CD4-positive, alpha-beta memory T cell (primary cell): ENCODE data around the gene UBAP2. TPM values are rescaled to one million over a fixed set of nuclear protein-coding genes. Genes with fewer than 3 reads are reported as not detected.

ENCODE experiments used
- CTCF ChIA-PET: fragments of 350-600 bp; sonication (Branson Sonifier 250); formaldehyde crosslinking; loops from one replicate; lab custom pipeline; 2021; ENCODE audit warnings: inconsistent platforms; ENCODE audit not compliant: partially characterized antibody; lab: Charles Lee
- POLR2A ChIA-PET: fragments of 350-600 bp; sonication (Branson Sonifier 250); formaldehyde crosslinking; loops from one replicate; lab custom pipeline; 2021; ENCODE audit not compliant: partially characterized antibody; lab: Charles Lee
- DNase-seq, 5 donors: peaks; one replicate each; pipeline versions ENCODE4 v3.0.0 to v3.0.0-alpha.2; 2020 to 2022; ENCODE audit warnings: mixed read lengths in 1 of 5
- H3K27ac ChIP-seq: one replicate; pipeline ENCODE4 v1.7.0; 2013; ENCODE audit warnings: low read depth, low read length
- H3K27me3 ChIP-seq: 2 replicates; pipeline ENCODE4 v1.7.0; 2013; ENCODE audit warnings: mild to moderate bottlenecking, low read length, moderate library complexity; ENCODE audit not compliant: insufficient read depth
- H3K36me3 ChIP-seq: 2 replicates; pipeline ENCODE4 v1.7.0; 2013; ENCODE audit warnings: mild to moderate bottlenecking, low read length, moderate library complexity; ENCODE audit not compliant: insufficient read depth
- H3K4me1 ChIP-seq: 2 replicates; pipeline ENCODE4 v1.7.0; 2013; ENCODE audit warnings: mild to moderate bottlenecking, low read length, moderate library complexity; ENCODE audit not compliant: insufficient read depth
- H3K4me3 ChIP-seq, 2 donors: one replicate each; pipeline ENCODE4 v1.7.0; 2013; ENCODE audit warnings: low read length in 2 of 2, mild to moderate bottlenecking in 1 of 2
- H3K9me3 ChIP-seq, 2 donors: one replicate each; pipeline ENCODE4 v1.7.0; 2013; ENCODE audit warnings: low read length in 2 of 2, control low read depth in 1 of 2; ENCODE audit not compliant: control insufficient read depth in 1 of 2
- H3K27ac Mint-ChIP-seq, 7 donors: one replicate each; pipeline ENCODE4 v1.8.0; 2020 to 2021; ENCODE audit warnings: mixed read lengths in 7 of 7, mild to moderate bottlenecking in 6 of 7, inconsistent platforms in 3 of 7, moderate library complexity in 3 of 7
- H3K27me3 Mint-ChIP-seq, 2 donors: one replicate each; pipeline ENCODE4 v1.8.0; 2020 to 2021; ENCODE audit warnings: mixed read lengths in 2 of 2
- H3K36me3 Mint-ChIP-seq, 2 donors: one replicate each; pipeline ENCODE4 v1.8.0; 2020 to 2021; ENCODE audit warnings: mixed read lengths in 2 of 2, inconsistent platforms in 1 of 2, mild to moderate bottlenecking in 1 of 2
- H3K4me1 Mint-ChIP-seq, 4 donors: one replicate each; pipeline ENCODE4 v1.8.0; 2020 to 2021; ENCODE audit warnings: mixed read lengths in 4 of 4, mild to moderate bottlenecking in 1 of 4
- H3K4me3 Mint-ChIP-seq, 8 donors: one replicate each; pipeline ENCODE4 v1.8.0; 2020 to 2021; ENCODE audit warnings: mixed read lengths in 8 of 8, mild to moderate bottlenecking in 7 of 8, moderate library complexity in 6 of 8, inconsistent platforms in 3 of 8
- H3K9me3 Mint-ChIP-seq, 8 donors: one replicate each; pipeline ENCODE4 v1.8.0; 2020 to 2021; ENCODE audit warnings: mixed read lengths in 8 of 8, mild to moderate bottlenecking in 5 of 8, inconsistent platforms in 3 of 8, moderate library complexity in 1 of 8
- intact Hi-C: fragments of 100-400 bp; cut with micrococcal nuclease; formaldehyde crosslinking; loops from one replicate; pipeline ENCODE4 v1.15.1; 2023
- polyA plus RNA-seq, 2 donors: library from polyadenylated mRNA; unstranded; fragments of 300-500 nt; fragmentation: Illumina TruSeq; gene quantifications; one replicate each; pipeline ENCODE4 v1.2.3, GENCODE V29; 2021
- total RNA-seq, 2 experiments: library from RNA; stranded (reverse); gene quantifications; one replicate each; pipeline ENCODE4 v1.2.3, GENCODE V29; 2021

UBAP2 gene
- total and polyA plus RNA-seq, 4 experiments from 2014 or later: 5.1 to 36.8 (median 24.8) TPM

DNA sequence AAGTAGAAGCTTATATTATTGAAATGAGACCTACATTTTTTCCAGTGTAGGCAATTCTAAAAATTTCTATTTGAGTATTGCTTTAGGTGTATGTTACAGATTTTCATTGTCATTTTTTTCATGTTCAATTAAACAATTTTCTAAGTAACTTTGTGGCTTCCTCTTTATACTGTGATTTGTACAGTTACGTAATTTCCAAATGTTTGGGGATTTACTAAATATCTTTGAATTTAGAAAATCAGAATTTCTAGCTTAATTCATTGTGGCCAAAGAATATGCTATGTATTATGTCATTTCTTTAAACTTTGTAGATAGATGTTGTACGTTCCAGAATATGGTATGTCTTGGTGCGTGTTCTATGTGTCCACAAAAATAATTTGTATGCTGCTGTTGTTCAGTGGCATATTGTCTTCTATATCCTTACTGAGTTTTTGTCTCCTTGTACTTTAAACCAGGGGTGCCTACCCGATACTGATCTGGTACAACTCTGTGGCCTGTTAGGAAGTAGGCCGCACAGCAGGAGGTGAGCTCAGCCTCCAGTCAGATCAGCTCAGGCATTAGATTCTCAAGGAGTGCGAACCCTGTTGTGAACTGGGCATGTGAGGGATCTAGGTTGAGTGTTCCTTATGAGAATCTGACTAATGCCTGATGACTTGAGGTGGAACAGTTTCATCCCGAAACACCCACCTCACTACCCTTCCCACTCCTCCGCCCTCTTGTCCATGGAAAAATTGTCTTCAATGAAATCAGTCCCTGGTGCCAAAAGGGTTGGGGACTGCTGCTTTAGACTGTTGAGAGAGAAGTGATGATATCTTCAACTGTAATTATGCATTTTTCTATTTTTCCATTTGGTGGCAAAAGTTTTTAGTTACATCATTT is 168.2 kb downstream of the UBAP2 start:
- H3K27ac ChIP-seq: no peak overlapping the region
- ChIA-PET POLR2A (no interaction called here), CTCF (no interaction called here)
- peaks cover 23% of the 10 kb centered on the region for H3K4me1 ChIP-seq
- no peaks in the 10 kb centered on the region for H3K36me3 ChIP-seq
- no peak overlapping the region for H3K4me3 ChIP-seq
- DNase-seq: no peak
- Mint-ChIP-seq H3K27me3 (no peaks in the 10 kb centered on the region), H3K36me3 (peaks cover 0 to 3% of the 10 kb centered on the region in 2 donors), H3K27ac (peak overlapping the region in 6 of 7 donors; percentile 1 to 82 (median 42)), H3K4me1 (peaks cover 35 to 64% (median 45%) of the 10 kb centered on the region in 4 donors), H3K9me3 (no peaks in the 10 kb centered on the region), H3K4me3 (no peak overlapping the region)
- H3K27me3 ChIP-seq: no peaks in the 10 kb centered on the region
- no peaks in the 10 kb centered on the region for H3K9me3 ChIP-seq
- intact Hi-C loops: no loop called here

DNA sequence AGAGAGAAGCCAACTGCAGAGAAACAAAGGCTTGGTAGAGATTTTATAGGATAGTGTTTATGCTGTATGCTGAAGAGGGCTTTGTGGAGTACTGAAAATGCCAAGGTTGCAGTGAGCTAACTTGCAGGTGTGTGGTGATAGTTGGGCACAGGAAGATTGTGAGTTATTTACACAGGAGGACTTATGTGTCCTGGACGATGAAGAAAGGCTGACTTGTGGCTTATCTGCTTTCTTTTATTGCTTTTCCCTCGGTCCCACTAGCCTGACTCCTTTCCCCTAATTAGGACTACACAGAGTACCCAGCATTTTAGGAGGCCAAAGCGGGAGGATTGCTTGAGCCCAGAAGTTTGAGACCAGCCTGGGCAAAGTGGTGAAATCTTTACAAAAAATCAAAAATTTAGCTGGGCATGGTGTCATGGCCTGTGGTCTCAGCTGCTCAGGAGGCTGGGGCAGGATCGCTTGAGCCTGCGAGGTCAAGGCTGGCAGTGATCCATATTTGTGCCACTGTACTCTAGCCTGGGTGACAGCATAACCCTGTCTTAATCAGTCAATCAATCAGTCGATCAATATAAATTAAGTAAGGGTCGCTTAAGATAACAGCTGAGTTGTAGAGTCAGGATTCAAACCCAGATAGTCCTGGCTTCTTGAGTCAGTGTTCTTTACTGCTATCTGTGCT is 169.9 kb downstream of the UBAP2 start:
- no peaks in the 10 kb centered on the region for H3K27me3 ChIP-seq
- H3K4me1 ChIP-seq: peaks cover 11% of the 10 kb centered on the region
- Mint-ChIP-seq H3K4me1 (peaks cover 27 to 51% (median 35%) of the 10 kb centered on the region in 4 donors), H3K27me3 (no peaks in the 10 kb centered on the region), H3K36me3 (peaks cover 0 to 3% of the 10 kb centered on the region in 2 donors), H3K9me3 (no peaks in the 10 kb centered on the region), H3K27ac (peak overlapping the region in 2 of 7 donors; percentile 22 to 43), H3K4me3 (peak overlapping the region in 1 of 8 donors; percentile 34)
- no peak overlapping the region for H3K27ac ChIP-seq
- ChIA-PET POLR2A (no interaction called here), CTCF (interaction anchor here (0.7 kb wide), 1 partner anchor 17 kb away, joined by 3 read pairs; no protein-coding TSS in a partner anchor)
- H3K4me3 ChIP-seq: no peak overlapping the region
- intact Hi-C loops: no loop called here
- H3K9me3 ChIP-seq: no peaks in the 10 kb centered on the region
- no peaks in the 10 kb centered on the region for H3K36me3 ChIP-seq
- no peak for DNase-seq

DNA sequence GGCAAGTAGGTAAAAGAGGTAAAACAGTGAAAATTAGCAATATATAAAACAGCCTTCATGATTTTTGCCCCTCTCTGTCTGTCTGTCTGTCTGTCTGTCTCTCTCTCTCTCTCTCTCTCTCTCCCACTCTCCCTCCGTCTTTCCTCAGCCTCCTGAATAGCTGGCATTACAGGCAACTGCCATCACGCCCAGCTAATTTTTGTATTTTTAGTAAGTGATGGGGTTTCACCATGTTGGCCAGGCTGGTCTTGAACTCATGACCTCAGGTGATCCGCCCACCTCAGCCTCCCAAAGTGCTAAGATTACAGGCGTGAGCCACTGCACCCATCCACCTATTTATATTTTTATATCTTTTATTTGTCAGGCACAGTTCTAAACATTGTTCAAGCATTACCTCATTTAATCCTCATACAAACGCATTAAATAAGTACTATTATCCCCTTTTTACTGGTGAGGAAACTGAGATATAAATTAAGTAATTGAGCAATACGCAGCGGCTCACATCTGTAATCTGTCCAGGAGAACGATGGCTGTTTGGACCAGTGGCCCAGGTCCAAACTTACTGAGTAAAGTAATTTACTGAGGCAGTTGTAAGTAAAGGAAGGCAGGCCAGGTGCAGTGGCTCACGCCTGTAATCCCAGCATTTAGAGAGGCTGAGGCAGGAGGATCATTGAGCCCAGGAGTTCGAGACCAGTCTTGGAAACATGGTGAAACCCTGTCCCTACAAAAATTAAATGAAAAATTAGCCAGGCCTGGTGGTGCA is 170.8 kb downstream of the UBAP2 start:
- POLR2A ChIA-PET: no interaction called here

More for the DNA sequence above, 170.8 kb downstream of the UBAP2 start:
- H3K27me3 Mint-ChIP-seq: no peaks in the 10 kb centered on the region
- CTCF ChIA-PET: no interaction called here
- Histone ChIP-seq H3K4me3 (no peak overlapping the region), H3K4me1 (peaks cover 9% of the 10 kb centered on the region), H3K9me3 (no peaks in the 10 kb centered on the region), H3K27me3 (no peaks in the 10 kb centered on the region), H3K27ac (no peak overlapping the region), H3K36me3 (no peaks in the 10 kb centered on the region)
- H3K4me1 Mint-ChIP-seq: peaks cover 24 to 47% (median 32%) of the 10 kb centered on the region in 4 donors
- H3K27ac Mint-ChIP-seq: peak overlapping the region in 3 of 7 donors; percentile 47 to 66 (median 48)
- DNase-seq: no peak
- H3K36me3 Mint-ChIP-seq: no peaks in the 10 kb centered on the region
- H3K4me3 Mint-ChIP-seq: no peak overlapping the region
- no peaks in the 10 kb centered on the region for H3K9me3 Mint-ChIP-seq
- intact Hi-C loops: no loop called here

Other genes with a start within 250 kb of the UBAP2 start
- 10 to 100 TPM; 31.0 to 31.4 TPM for gene UBE2R2, start 231.7 kb downstream of the UBAP2 start, total RNA-seq
- gene UBE2R2, start 231.7 kb downstream of the UBAP2 start, polyA plus RNA-seq: 10 to 100 TPM; 10.8 to 17.4 TPM
- 10 to 100 TPM; 29.7 to 31.0 TPM for gene DCAF12, start 77.8 kb upstream of the UBAP2 start, total RNA-seq
- 10 to 100 TPM; 13.0 to 19.3 TPM for gene DCAF12, start 77.8 kb upstream of the UBAP2 start, polyA plus RNA-seq
- gene UBAP1, start 130.2 kb upstream of the UBAP2 start, total RNA-seq: 10 to 100 TPM; 34.8 to 36.3 TPM
- 10 to 100 TPM; 57.5 to 58.8 TPM for gene UBAP1, start 130.2 kb upstream of the UBAP2 start, polyA plus RNA-seq